Measurements from ENCODE around the gene MYO1A. TPM values are rescaled to one million over a fixed set of nuclear protein-coding genes. Genes with fewer than 3 reads are reported as not detected.
"Not testable (repeated sequence)": the region's sequence is repeated elsewhere in the genome, so short reads cannot be mapped to it uniquely, and the experiment has no call there.

Gene MYO1A
- total RNA-seq, 1 donor = under 0.01 TPM

DNA sequence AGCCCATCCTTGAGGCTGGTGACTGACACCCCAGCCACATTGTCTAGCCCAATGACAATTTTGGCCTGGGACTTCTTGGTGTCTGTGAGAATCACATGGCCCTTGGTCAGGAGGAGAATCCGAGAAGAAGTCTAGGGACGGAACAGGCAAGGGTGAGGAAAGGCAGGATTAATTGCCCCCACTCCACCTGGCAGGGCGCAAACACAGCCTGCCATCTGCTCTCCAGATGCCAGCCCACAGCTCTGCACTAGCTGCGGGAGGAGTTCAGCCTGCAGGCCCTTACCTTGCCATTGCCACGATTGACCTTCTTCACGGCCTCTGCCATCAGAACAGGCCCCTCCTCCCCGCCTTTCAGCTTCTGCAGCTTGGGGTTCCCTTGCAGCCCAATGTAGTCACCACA lies 20.5 kb downstream of the MYO1A start:
- TF ChIP-seq, protein P1, sequence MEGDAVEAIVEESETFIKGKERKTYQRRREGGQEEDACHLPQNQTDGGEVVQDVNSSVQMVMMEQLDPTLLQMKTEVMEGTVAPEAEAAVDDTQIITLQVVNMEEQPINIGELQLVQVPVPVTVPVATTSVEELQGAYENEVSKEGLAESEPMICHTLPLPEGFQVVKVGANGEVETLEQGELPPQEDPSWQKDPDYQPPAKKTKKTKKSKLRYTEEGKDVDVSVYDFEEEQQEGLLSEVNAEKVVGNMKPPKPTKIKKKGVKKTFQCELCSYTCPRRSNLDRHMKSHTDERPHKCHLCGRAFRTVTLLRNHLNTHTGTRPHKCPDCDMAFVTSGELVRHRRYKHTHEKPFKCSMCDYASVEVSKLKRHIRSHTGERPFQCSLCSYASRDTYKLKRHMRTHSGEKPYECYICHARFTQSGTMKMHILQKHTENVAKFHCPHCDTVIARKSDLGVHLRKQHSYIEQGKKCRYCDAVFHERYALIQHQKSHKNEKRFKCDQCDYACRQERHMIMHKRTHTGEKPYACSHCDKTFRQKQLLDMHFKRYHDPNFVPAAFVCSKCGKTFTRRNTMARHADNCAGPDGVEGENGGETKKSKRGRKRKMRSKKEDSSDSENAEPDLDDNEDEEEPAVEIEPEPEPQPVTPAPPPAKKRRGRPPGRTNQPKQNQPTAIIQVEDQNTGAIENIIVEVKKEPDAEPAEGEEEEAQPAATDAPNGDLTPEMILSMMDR (IDR thresholded peaks at IDR 0.05; ENCODE audit: insufficient read depth, low read depth, low read length) = no peak
- no peak for DNase-seq (ENCODE audit: low read depth)
- H3K4me3 ChIP-seq (ENCODE audit: low read depth, low read length) = no peak overlapping the region

GRCh38 chr12:57027805-57028153 lies 22.1 kb downstream of the MYO1A start:
- DNase-seq (ENCODE audit: low read depth) = no peak
- TF ChIP-seq, protein P1 (IDR thresholded peaks at IDR 0.05; ENCODE audit: insufficient read depth, low read depth, low read length) = no peak
- no peak overlapping the region for H3K4me3 ChIP-seq (ENCODE audit: low read depth, low read length)

DNA sequence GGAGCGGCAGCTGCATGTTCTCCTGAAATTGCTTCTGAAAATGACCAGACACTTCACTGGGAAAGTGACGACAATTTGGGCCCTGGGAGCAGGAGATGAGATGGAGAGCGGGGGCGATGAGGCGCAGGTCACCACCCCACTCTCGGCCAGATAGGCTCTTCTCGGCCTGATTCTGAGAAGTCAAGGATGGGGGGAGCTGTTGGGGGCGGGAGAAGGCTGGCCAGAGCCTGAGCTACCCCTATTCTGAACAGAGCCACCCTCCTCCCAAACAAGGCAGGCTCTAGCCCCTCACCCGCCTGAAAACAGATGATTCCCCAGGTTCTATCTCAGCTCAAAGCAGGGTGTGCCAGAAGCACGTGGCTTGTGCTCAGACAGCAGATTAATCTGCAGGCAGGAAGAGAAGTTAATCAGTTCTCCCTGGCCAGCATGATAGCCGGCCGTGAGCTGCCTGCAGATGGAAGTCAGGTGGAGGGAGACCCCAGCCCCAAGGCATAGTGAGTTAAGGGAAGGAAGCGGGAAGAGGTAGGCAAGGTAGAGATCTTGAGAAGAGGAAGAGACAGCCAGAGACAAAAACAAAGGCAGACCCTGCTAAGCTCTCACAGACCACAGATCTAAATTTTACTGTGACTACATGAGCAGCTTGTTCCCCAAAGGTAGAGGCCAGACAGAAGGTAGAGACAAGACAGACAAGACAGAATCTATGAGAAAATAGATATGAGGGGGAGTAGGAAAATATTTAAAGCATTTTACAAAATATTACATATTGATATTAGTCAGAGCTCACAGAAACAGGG lies 22.7 kb downstream of the MYO1A start:
- TF ChIP-seq, protein P1 (IDR thresholded peaks at IDR 0.05; ENCODE audit: insufficient read depth, low read depth, low read length) = no peak
- DNase-seq (ENCODE audit: low read depth) = no peak
- no peak overlapping the region for H3K4me3 ChIP-seq (ENCODE audit: low read depth, low read length)

- H3K4me3 ChIP-seq (ENCODE audit: low read depth, low read length) = no peak overlapping the region
These were observed 24.7 kb downstream of the MYO1A start for GRCh38 chr12:57025196-57025595.

DNA sequence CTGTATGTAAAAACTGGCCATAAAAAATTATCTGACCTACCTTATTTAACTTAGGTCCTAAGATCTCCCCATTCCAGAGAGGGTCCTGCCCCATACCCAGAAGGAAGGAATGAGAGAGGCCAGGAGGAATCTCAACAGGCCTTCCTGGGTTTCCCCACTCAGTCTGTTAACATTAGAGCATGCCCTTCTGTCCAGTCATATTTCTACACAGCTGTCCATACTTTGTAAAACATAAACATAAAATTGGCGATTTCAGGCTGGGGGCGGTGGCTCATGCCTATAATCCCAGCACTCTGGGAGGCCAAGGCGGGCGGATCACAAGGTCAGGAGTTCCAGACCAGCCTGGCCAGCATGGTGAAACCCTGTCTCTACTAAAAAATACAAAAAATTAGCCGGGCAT lies 27.6 kb downstream of the MYO1A start:
- H3K4me3 ChIP-seq (ENCODE audit: low read depth, low read length) = not testable (repeated sequence)
- DNase-seq (ENCODE audit: low read depth) = peak; percentile 72

More at GRCh38 chr12:57025196-57025595, 24.7 kb downstream of the MYO1A start:
- no peak for DNase-seq (ENCODE audit: low read depth)
- TF ChIP-seq, protein P1 (IDR thresholded peaks at IDR 0.05; ENCODE audit: insufficient read depth, low read depth, low read length) = no peak

GRCh38 chr12:57019983-57020719 lies 29.8 kb downstream of the MYO1A start:
- TF ChIP-seq, protein P1 (IDR thresholded peaks at IDR 0.05; ENCODE audit: insufficient read depth, low read depth, low read length) = no peak
- no peak overlapping the region for H3K4me3 ChIP-seq (ENCODE audit: low read depth, low read length)
- no peak for DNase-seq (ENCODE audit: low read depth)

DNA sequence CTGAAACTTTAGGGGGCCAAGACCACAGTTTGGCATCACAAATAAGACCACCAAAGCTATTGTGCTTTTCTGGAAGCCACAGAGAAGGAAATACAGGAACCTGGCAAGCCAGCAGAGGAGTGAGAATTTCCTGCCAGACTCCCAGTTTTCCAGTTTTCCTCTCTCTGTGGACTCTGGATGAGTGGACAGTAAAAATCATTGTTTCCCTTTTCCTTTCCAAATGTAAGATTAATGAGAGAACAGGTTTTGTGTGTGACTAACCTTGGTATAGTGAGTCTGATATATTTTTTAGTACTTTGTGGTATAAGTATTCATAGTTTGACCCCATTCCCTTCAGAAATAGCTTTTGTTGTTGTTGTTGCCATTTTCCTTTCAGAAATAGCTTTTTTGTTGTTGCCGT lies 31.0 kb downstream of the MYO1A start:
- TF ChIP-seq, protein P1 (IDR thresholded peaks at IDR 0.05; ENCODE audit: insufficient read depth, low read depth, low read length) = no peak
- no peak overlapping the region for H3K4me3 ChIP-seq (ENCODE audit: low read depth, low read length)
- DNase-seq (ENCODE audit: low read depth) = no peak

DNA sequence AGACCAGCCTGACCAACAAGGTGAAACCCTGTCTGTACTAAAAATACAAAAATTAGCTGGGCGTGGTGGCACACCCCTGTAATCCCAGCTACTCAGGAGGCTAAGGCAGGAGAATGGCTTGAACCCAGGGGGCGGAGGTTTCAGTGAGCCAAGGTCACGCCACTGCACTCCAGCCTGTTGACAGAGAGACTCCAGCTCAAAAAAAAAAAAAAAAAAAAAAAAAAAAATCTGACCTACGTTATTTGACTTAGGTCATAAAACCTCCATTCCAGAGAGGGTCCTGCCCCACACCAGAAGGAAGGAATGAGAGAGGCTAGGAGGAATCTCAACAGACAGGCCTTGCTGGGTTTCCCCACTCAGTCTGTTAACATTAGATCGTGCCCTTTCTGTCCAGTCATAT lies 31.6 kb downstream of the MYO1A start:
- not testable (repeated sequence) for H3K4me3 ChIP-seq (ENCODE audit: low read depth, low read length); DNase-seq (ENCODE audit: low read depth)
